ENCODE data around the gene TTC12.

- TF ChIP-seq, protein P1, sequence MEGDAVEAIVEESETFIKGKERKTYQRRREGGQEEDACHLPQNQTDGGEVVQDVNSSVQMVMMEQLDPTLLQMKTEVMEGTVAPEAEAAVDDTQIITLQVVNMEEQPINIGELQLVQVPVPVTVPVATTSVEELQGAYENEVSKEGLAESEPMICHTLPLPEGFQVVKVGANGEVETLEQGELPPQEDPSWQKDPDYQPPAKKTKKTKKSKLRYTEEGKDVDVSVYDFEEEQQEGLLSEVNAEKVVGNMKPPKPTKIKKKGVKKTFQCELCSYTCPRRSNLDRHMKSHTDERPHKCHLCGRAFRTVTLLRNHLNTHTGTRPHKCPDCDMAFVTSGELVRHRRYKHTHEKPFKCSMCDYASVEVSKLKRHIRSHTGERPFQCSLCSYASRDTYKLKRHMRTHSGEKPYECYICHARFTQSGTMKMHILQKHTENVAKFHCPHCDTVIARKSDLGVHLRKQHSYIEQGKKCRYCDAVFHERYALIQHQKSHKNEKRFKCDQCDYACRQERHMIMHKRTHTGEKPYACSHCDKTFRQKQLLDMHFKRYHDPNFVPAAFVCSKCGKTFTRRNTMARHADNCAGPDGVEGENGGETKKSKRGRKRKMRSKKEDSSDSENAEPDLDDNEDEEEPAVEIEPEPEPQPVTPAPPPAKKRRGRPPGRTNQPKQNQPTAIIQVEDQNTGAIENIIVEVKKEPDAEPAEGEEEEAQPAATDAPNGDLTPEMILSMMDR (IDR thresholded peaks at IDR 0.05; ENCODE audit: low read length), result no peak
- TF ChIP-seq EZH2 (optimal IDR thresholded peaks at IDR 0.05; ENCODE audit: low read depth, low read length) (no peak), EZH2phosphoT487 (IDR thresholded peaks at IDR 0.05; ENCODE audit: low read length) (no peak)
Measured at GRCh38 chr11:113395782-113396336, 81.5 kb downstream of the TTC12 start.
